ENCODE results near the gene RNF31. TPM values are rescaled to one million over a fixed set of nuclear protein-coding genes. Genes with fewer than 3 reads are reported as not detected.

RNF31 gene
- total and polyA plus RNA-seq, 2 donors (not counting 1 experiment from before 2014, with no cell fraction given), result 69.8 to 103 TPM

- H3K27ac Mint-ChIP-seq, result peak within 1 kb of the TSS; percentile 99
- no peaks in the 10 kb centered on the region for H3K27me3 Mint-ChIP-seq
- Histone ChIP-seq H3K4me2 (replicated peaks; ENCODE audit: low read depth, low read length, poor library complexity, severe bottlenecking) (peak within 1 kb of the TSS; percentile 77), H3K4me1 (ENCODE audit: control insufficient read depth in 2 of 2, insufficient read depth in 2 of 2, low read length in 2 of 2) (peaks cover 29 to 39% of the 10 kb centered on the region in 2 donors), H3K27ac (ENCODE audit: low read length in 2 of 2) (peak within 1 kb of the TSS; percentile 85 to 88), H4K20me1 (ENCODE audit: control insufficient read depth, insufficient read depth, low read length, poor library complexity, severe bottlenecking) (peaks cover 44% of the 10 kb centered on the region), H3K9ac (ENCODE audit: low read length) (peak within 1 kb of the TSS; percentile 76), H3K9me3 (ENCODE audit: control extremely low read depth in 1 of 3, control insufficient read depth in 2 of 3, insufficient read depth in 1 of 3, low read length in 2 of 3) (no peaks in the 10 kb centered on the region), H3K36me3 (replicated peaks in 1 of 2; ENCODE audit: control extremely low read depth in 1 of 2, control insufficient read depth in 1 of 2, extremely low read depth in 1 of 2, insufficient read depth in 2 of 2, low read length in 1 of 2) (peaks cover 3 to 68% of the 10 kb centered on the region in 2 experiments), H3K4me3 (ENCODE audit: control extremely low read depth in 1 of 5, extremely low read depth in 1 of 5, insufficient read depth in 1 of 5, low read depth in 2 of 5, low read length in 4 of 5) (peak within 1 kb of the TSS; percentile 69 to 100 (median 91)), H2AFZ (ENCODE audit: insufficient read depth, low read depth, low read length, poor library complexity, severe bottlenecking) (peak within 1 kb of the TSS; percentile 60), H3K79me2 (ENCODE audit: control insufficient read depth, insufficient read depth, low read length) (peaks cover 41% of the 10 kb centered on the region), H3K27me3 (replicated peaks in 1 of 4; ENCODE audit: control extremely low read depth in 1 of 4, control insufficient read depth in 3 of 4, insufficient read depth in 4 of 4, low read length in 3 of 4) (no peaks in the 10 kb centered on the region)
- intact Hi-C loops (cut with micrococcal nuclease), result loop anchor here (1.0 to 5.0 kb wide), 14 partner anchors 10 to 138 kb away; partner anchors contain the start of genes DCAF11, DHRS1, EMC9 and GMPR2
- DNase-seq, result peak; percentile 97
- peaks cover 42% of the 10 kb centered on the region for H3K4me1 Mint-ChIP-seq
- POLR2A ChIA-PET, result interaction anchor here (0.5 to 3.8 kb wide), 22 partner anchors 8 to 1233 kb away, joined by 3 to 35 read pairs (median 6); partner anchors contain the start of genes CHMP4A, DCAF11, DHRS1 and EMC9
- CTCF ChIA-PET, result interaction anchor here (0.6 to 3.8 kb wide), 36 partner anchors 9 to 529 kb away, joined by 3 to 63 read pairs (median 8); partner anchors contain the start of genes CHMP4A, CIDEB, DCAF11 and EMC9
- TF ChIP-seq EZH2 (IDR thresholded peaks at IDR 0.05; ENCODE audit: borderline replicate concordance, insufficient read depth, low read depth, low read length, poor library complexity, severe bottlenecking) (no peak), CTCF (IDR thresholded peaks at IDR 0.05) (peak; percentile 81)
- ATAC-seq (ENCODE audit: low read depth), result peak; percentile 94
- WGBS (ENCODE audit: insufficient coverage), result 0% methylated on average over 9 of the region's 12 CpGs
- peak within 1 kb of the TSS; percentile 100 for H3K4me3 Mint-ChIP-seq
- no peaks in the 10 kb centered on the region for H3K9me3 Mint-ChIP-seq (ENCODE audit: insufficient read depth)
These were observed 13.8 kb downstream of the RNF31 start, which contains the start of gene IRF9 for GRCh38 chr14:24160850-24161804. Gene IRF9, plus strand, starts transcription at chr14:24161265. Its CDS starts 880 bp downstream, at chr14:24162145.
